MG63 (cell line): ENCODE results near the gene CLDN2. TPM values are rescaled to one million over a fixed set of nuclear protein-coding genes. Genes with fewer than 3 reads are reported as not detected.
"Not testable (repeated sequence)": the region's sequence is repeated elsewhere in the genome, so short reads cannot be mapped to it uniquely, and the experiment has no call there.

ENCODE experiments used
- DNase-seq: peaks from one replicate; pipeline ENCODE4 v3.0.0-alpha.2; 2020
- H3K27me3 ChIP-seq: fragments of 250-450 bp; sonication (Bioruptor Pico); 2 replicates; pipeline ENCODE4 v1.5.1; 2020; ENCODE audit warnings: mild to moderate bottlenecking, moderate library complexity
- H3K36me3 ChIP-seq: fragments of 250-450 bp; sonication (Bioruptor Pico); 2 replicates; pipeline ENCODE4 v1.5.1; 2020; ENCODE audit warnings: mild to moderate bottlenecking, moderate library complexity
- H3K4me3 ChIP-seq: fragments of 250-450 bp; sonication (Bioruptor Pico); 2 replicates; pipeline ENCODE4 v1.5.1; 2020; ENCODE audit warnings: mild to moderate bottlenecking, moderate library complexity
- H3K9me3 ChIP-seq: fragments of 250-450 bp; sonication (Bioruptor Pico); 2 replicates; pipeline ENCODE4 v1.5.1; 2020; ENCODE audit warnings: mild to moderate bottlenecking, moderate library complexity
- total RNA-seq: library from RNA; depleted of rRNA; stranded (reverse); fragments of >200 nt; shearing (Covaris generic); gene quantifications from 2 replicates; pipeline ENCODE4 v1.2.3, GENCODE V29; 2014; ENCODE audit warnings: low replicate concordance

CLDN2 gene
- total RNA-seq, 1 experiment from 2014 or later = not detected

GRCh38 chrX:106948641-106949040, 28.4 kb downstream of the CLDN2 start:
- Histone ChIP-seq H3K4me3 (no peak overlapping the region), H3K9me3 (no peaks in the 10 kb centered on the region), H3K27me3 (no peaks in the 10 kb centered on the region), H3K36me3 (peaks cover 2% of the 10 kb centered on the region; the same call in 1 of the 2 replicates)
- no peak for DNase-seq

- Histone ChIP-seq H3K9me3 (no peaks in the 10 kb centered on the region), H3K4me3 (no peak overlapping the region)
Observed at GRCh38 chrX:106949366-106949765, 29.2 kb downstream of the CLDN2 start.

DNA sequence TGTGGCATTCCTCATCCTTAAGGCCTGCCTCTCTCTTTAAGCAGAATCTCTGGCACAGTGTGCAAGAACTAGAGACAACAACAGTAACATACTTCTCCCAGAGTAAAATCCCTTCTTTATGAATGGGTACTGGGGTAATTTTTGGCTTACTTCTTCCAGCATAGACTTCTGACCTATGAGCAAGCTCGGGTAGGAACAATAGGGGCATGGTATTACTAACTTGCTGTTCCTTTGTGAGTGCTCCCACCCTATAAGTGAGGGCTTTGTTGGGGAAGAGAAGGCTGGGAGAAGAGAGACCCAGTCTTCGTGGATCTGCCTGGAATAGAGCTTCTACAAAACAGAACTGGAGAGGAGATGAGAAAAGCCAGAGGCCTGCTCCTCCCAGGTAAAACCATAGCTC, 30.2 kb downstream of the CLDN2 start:
- Histone ChIP-seq H3K36me3 (peaks cover 6% of the 10 kb centered on the region), H3K27me3 (no peaks in the 10 kb centered on the region), H3K4me3 (no peak overlapping the region), H3K9me3 (no peaks in the 10 kb centered on the region)
- no peak for DNase-seq

More at GRCh38 chrX:106949366-106949765, 29.2 kb downstream of the CLDN2 start:
- Histone ChIP-seq H3K27me3 (no peaks in the 10 kb centered on the region), H3K36me3 (peaks cover 3% of the 10 kb centered on the region)
- no peak for DNase-seq

DNA sequence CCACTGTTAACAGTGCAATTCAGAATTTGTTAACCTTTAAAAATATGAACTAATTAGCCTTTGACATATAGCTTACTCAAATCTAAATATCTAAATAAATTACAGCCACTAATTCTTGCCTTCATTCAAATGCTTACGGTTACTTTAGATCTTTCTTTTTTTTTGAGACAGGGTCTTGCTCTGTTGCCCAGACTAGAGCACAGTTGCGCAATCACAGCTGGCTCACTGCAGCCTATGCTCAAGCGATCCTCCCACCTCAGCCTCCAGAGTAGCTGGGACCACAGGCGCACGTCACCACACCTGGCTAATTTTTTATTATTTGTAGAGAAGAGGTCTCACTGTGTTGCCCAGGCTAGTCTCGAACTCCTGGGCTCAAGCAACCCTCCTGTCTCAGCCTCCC, 31.0 kb downstream of the CLDN2 start:
- DNase-seq = no peak
- H3K27me3 ChIP-seq = no peaks in the 10 kb centered on the region

DNA sequence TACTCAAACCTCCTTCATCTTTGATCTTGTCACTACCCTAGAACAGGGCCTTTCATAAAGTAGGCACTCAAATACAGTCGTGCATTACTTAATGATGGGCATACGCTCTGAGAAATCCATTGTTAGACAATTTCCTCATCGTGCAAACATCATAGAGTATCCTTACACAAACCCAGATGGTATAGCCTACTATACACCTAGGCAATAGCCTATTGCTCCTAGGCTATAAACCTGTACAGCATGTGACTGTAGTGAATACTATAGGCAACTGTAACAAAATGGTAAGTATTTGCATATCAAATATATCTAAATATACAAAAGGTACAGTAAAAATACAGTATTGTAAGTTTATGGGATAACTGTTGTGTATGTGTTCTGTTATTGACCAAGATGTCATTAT, 31.9 kb downstream of the CLDN2 start:
- H3K36me3 ChIP-seq = peaks cover 6% of the 10 kb centered on the region
- H3K27me3 ChIP-seq = no peaks in the 10 kb centered on the region
- H3K9me3 ChIP-seq = no peaks in the 10 kb centered on the region
- no peak for DNase-seq
- no peak overlapping the region for H3K4me3 ChIP-seq

More for the DNA sequence above, 31.0 kb downstream of the CLDN2 start:
- Histone ChIP-seq H3K36me3 (peaks cover 6% of the 10 kb centered on the region), H3K4me3 (no peak overlapping the region), H3K9me3 (no peaks in the 10 kb centered on the region)

GRCh38 chrX:106952538-106952937, 32.3 kb downstream of the CLDN2 start:
- no peak for DNase-seq
- Histone ChIP-seq H3K36me3 (peaks cover 7% of the 10 kb centered on the region), H3K27me3 (no peaks in the 10 kb centered on the region), H3K4me3 (no peak overlapping the region), H3K9me3 (no peaks in the 10 kb centered on the region)

- H3K27me3 ChIP-seq = no peaks in the 10 kb centered on the region
- no peaks in the 10 kb centered on the region for H3K9me3 ChIP-seq
- no peak overlapping the region for H3K4me3 ChIP-seq
- H3K36me3 ChIP-seq = peaks cover 8% of the 10 kb centered on the region
- DNase-seq = no peak
Observed at GRCh38 chrX:106952988-106953387, 32.8 kb downstream of the CLDN2 start.

DNA sequence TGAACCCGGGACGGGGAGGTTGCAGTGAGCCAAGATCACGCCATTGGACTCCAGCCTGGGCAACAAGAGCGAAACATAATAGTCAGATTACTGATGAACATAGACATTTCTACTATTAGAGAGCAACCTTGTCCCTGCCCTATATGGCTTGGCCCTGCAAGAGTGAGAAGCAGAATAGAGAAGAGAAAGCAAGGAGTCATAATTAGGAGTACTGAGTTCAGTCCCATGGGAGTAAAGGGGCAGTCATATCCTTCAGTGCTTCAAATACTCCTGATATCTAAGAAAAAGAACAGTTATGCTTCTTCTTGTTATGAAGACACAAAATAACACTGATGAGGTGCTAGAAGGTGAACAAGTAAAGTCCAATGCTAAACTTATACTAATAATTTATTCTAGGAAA, 33.8 kb downstream of the CLDN2 start:
- Histone ChIP-seq H3K27me3 (no peaks in the 10 kb centered on the region), H3K36me3 (peaks cover 8% of the 10 kb centered on the region)
- no peak for DNase-seq

DNA sequence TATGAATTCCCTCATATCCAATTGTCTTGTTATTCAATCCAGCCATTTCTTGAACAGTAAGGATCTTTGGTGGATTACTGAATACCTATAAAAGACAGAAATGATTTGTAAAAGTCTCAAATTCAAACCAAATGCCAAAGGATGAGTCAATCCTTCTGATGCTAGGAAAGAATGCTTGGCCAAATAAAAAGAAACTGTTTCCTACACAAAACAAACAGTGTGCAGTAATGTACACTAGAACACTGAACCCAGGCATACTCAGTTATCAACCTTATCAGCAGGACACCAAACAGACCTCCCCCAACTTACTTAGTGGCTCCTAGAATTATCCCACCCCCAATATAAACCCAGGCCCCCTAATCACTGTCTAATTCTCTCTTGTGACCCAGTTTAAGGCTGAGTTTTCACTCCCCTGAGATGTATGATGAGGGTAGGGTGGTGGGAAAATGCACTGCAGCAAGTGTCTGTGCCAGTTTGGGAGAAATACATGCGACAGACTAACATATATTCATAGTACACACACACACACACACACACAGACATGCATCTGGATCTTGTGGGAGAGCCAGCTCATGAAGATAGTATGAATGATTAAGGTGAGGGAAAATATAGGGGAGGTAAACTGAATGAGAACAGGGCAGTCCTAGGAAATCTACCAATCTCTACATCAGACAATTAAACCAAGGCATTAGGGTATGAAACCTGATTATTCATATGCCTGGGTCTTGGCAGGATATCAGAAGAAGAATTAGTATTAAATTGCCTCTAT, 35.0 kb downstream of the CLDN2 start:
- no peak overlapping the region for H3K4me3 ChIP-seq
- peaks cover 8% of the 10 kb centered on the region for H3K36me3 ChIP-seq
- no peaks in the 10 kb centered on the region for H3K27me3 ChIP-seq
- DNase-seq = no peak
- H3K9me3 ChIP-seq = no peaks in the 10 kb centered on the region

More for the DNA sequence above, 33.8 kb downstream of the CLDN2 start:
- Histone ChIP-seq H3K4me3 (no peak overlapping the region), H3K9me3 (no peaks in the 10 kb centered on the region)

DNA sequence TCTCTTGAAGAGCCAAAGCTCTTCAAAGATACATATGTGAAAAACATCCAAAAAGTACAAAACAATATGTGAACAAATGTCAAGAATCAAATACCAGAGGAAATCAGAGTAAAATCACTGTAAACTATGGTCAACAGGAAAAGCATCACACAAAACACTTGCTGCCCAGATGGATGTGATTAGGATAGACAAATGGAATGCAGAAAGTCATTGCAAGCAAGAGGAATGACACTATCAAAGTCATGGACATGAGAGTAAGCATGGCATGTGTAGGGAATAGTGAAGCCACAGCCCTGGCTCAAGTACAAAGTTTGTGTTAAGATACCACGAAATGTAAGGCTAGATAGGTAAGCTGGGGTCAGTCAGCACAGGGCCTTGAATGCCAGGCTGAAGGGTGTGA, 37.7 kb downstream of the CLDN2 start:
- H3K9me3 ChIP-seq = no peaks in the 10 kb centered on the region
- DNase-seq = no peak

DNA sequence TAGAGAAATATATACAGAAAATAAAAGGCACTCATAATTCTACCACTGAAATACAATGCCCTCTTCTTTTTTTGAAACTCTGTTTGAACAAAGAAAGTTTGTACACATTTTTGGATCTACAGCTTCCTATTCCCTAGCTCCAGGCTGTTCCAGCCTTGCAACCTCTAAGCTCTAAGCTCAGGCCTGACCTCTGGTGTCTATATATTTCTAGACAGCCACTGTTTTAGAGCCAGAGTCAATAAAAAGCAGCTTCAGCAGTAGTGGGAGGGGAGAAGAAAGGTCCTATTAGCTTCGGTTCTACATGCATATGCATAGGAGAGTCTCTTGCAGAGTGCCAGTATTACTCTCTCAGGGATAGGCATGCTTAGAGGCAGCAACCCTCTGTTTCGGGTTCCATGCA, 39.7 kb downstream of the CLDN2 start:
- Histone ChIP-seq H3K36me3 (peaks cover 4% of the 10 kb centered on the region; the same call in 1 of the 2 replicates), H3K4me3 (no peak overlapping the region), H3K27me3 (no peaks in the 10 kb centered on the region), H3K9me3 (no peaks in the 10 kb centered on the region)
- no peak for DNase-seq

More for the DNA sequence above, 37.7 kb downstream of the CLDN2 start:
- Histone ChIP-seq H3K27me3 (no peaks in the 10 kb centered on the region), H3K36me3 (peaks cover 8% of the 10 kb centered on the region), H3K4me3 (no peak overlapping the region)

GRCh38 chrX:106963111-106963510, 42.9 kb downstream of the CLDN2 start:
- no peaks in the 10 kb centered on the region for H3K9me3 ChIP-seq
- no peak overlapping the region for H3K4me3 ChIP-seq
- no peaks in the 10 kb centered on the region for H3K27me3 ChIP-seq
- H3K36me3 ChIP-seq = peaks cover 2% of the 10 kb centered on the region; the same call in 1 of the 2 replicates
- no peak for DNase-seq

- Histone ChIP-seq H3K27me3 (no peaks in the 10 kb centered on the region), H3K36me3 (peaks cover 2% of the 10 kb centered on the region; the same call in 1 of the 2 replicates), H3K9me3 (no peaks in the 10 kb centered on the region), H3K4me3 (no peak overlapping the region)
- DNase-seq = no peak
Observed at GRCh38 chrX:106964290-106964689, 44.1 kb downstream of the CLDN2 start.

- not testable (repeated sequence) for DNase-seq, H3K27me3 ChIP-seq, H3K9me3 ChIP-seq, H3K4me3 ChIP-seq, H3K36me3 ChIP-seq
Observed at GRCh38 chrX:106966547-106966946, 46.3 kb downstream of the CLDN2 start.

DNA sequence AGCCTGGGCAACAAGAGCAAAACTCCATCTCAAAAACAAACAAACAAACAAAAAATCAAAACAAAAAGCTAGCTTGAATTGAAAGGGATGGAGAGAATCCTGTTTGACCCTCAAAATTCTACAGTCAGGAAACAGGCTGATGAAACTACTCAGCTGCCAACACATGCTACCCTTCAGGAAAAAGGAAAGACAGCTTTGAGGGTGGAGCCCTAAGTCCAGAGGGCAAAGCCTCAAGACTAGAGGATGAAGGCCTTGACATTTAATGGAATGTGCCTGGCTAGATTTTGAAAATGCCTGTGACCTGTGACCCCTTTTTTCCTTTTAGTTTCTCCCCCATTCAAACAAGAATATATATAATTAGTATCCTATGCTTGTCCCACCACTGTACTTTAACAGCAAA, 52.7 kb downstream of the CLDN2 start:
- Histone ChIP-seq H3K4me3 (no peak overlapping the region), H3K27me3 (no peaks in the 10 kb centered on the region), H3K9me3 (no peaks in the 10 kb centered on the region), H3K36me3 (no peaks in the 10 kb centered on the region)
- DNase-seq = no peak

GRCh38 chrX:106973433-106974149, 53.4 kb downstream of the CLDN2 start:
- H3K9me3 ChIP-seq = no peaks in the 10 kb centered on the region
- DNase-seq = no peak
- no peaks in the 10 kb centered on the region for H3K36me3 ChIP-seq
- no peak overlapping the region for H3K4me3 ChIP-seq
- H3K27me3 ChIP-seq = no peaks in the 10 kb centered on the region

DNA sequence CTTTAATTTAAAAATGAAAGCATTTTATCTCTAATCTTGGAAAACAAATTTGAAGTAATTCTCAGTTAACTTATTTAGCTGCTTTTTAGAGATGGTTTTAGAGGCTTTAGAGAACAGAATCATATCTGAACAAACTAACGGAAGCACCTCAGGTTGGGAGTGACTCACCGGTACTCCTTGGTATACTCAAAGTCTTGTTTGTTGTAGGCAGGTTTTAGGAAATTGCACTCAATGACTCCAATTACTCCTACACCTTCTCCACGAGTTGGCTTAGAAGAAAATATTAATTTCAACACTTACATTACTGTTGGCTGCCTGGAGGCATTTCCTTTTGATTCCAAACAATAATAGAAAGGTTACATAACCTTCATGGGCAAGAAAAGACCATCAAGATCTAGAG, 56.2 kb downstream of the CLDN2 start:
- Histone ChIP-seq H3K9me3 (no peaks in the 10 kb centered on the region), H3K4me3 (no peak overlapping the region), H3K27me3 (no peaks in the 10 kb centered on the region), H3K36me3 (no peaks in the 10 kb centered on the region)
- no peak for DNase-seq
